Panc1 (cell line): ENCODE data around the gene GMPR. TPM values are rescaled to one million over a fixed set of nuclear protein-coding genes. Genes with fewer than 3 reads are reported as not detected.

ENCODE experiments used
- ATAC-seq: fragments of 200-7000 bp; cut with Tn5 transposase; 2 replicates; pipeline ENCODE4 v1.9.1; 2020; ENCODE audit warnings: mild to moderate bottlenecking, moderate library complexity
- BruUV-seq: library from RNA; stranded (reverse); fragments of 400-500 nt; replicated peaks from 2 replicates; lab custom pipeline; 2021; lab: Mats Ljungman, UMichigan
- CTCF ChIA-PET: fragments of 300-600 bp; sonication (Branson Sonifier 250); formaldehyde crosslinking; loops from one replicate; lab custom pipeline; 2022; ENCODE audit warnings: antibody characterized with exemption; lab: Charles Lee
- POLR2A ChIA-PET: fragments of 300-600 bp; sonication (Branson Sonifier 250); formaldehyde crosslinking; loops from one replicate; lab custom pipeline; 2022; ENCODE audit warnings: antibody characterized with exemption; lab: Charles Lee
- DNase-seq: peaks from one replicate; pipeline ENCODE4 v3.0.0-alpha.2; 2010; ENCODE audit warnings: low read depth, low spot score
- H3K27ac ChIP-seq: 2 replicates; pipeline ENCODE4 v1.5.1; 2011; ENCODE audit warnings: mild to moderate bottlenecking, low read length, inconsistent platforms
- H3K27me3 ChIP-seq: fragments of 200-500 bp; sonication (Bioruptor generic); 2 replicates; pipeline ENCODE4 v1.6.0; 2014; ENCODE audit warnings: low read length, inconsistent platforms; ENCODE audit not compliant: control insufficient read depth, insufficient read depth
- H3K36me3 ChIP-seq: fragments of 200-500 bp; sonication (Bioruptor generic); 2 replicates; pipeline ENCODE4 v1.5.1; 2014; ENCODE audit warnings: inconsistent platforms, mild to moderate bottlenecking, low read length, moderate library complexity; ENCODE audit not compliant: control insufficient read depth, insufficient read depth
- H3K4me1 ChIP-seq: 2 replicates; pipeline ENCODE4 v1.5.1; 2011; ENCODE audit warnings: inconsistent platforms, mild to moderate bottlenecking, low read length, moderate library complexity; ENCODE audit not compliant: control insufficient read depth, insufficient read depth
- H3K4me3 ChIP-seq, 2 experiments: 2 replicates each; pipeline ENCODE4 v1.5.1; 2011 to 2012; ENCODE audit warnings: low read depth in 2 of 2, low read length in 2 of 2, mild to moderate bottlenecking in 2 of 2, inconsistent platforms in 1 of 2, moderate library complexity in 1 of 2
- H3K9me3 ChIP-seq: fragments of 200-500 bp; sonication (Bioruptor generic); 2 replicates; pipeline ENCODE4 v1.5.1; 2014; ENCODE audit warnings: low read depth, mild to moderate bottlenecking, inconsistent platforms, low read length, moderate library complexity; ENCODE audit not compliant: control insufficient read depth, insufficient read depth
- CTCF ChIP-seq: fragments of 450-650 bp; IDR thresholded peaks from 2 replicates; pipeline ENCODE4 v1.5.1; 2017; ENCODE audit warnings: mild to moderate bottlenecking
- POLR2AphosphoS5 ChIP-seq: IDR thresholded peaks from 2 replicates; pipeline ENCODE4 v1.6.1; 2012; ENCODE audit warnings: mild to moderate bottlenecking, low read depth, low read length, moderate library complexity
- REST ChIP-seq, 2 experiments: IDR thresholded peaks; 2 replicates each; pipeline ENCODE4 v1.6.1; 2011 to 2012; ENCODE audit warnings: low read depth in 2 of 2, control low read depth in 1 of 2, low read length in 1 of 2, mild to moderate bottlenecking in 1 of 2, moderate library complexity in 1 of 2; ENCODE audit not compliant: insufficient read depth in 1 of 2
- SIN3A ChIP-seq: IDR thresholded peaks from 2 replicates; pipeline ENCODE4 v1.6.1; 2012; ENCODE audit warnings: low read depth, mild to moderate bottlenecking, low read length, moderate library complexity, borderline replicate concordance; ENCODE audit not compliant: insufficient read depth
- TCF7L2 ChIP-seq: IDR thresholded peaks from 2 replicates; pipeline ENCODE4 v1.6.1; 2011; ENCODE audit warnings: mild to moderate bottlenecking, low read depth, low read length, inconsistent platforms
- in situ Hi-C: cut with HindIII; loops from 2 replicates; pipeline ENCODE4 v1.10.0; 2016; ENCODE audit warnings: low sequenced_read_pairs, low pct_unique_long_range_greater_than_20kb
- intact Hi-C: fragments of 100-400 bp; cut with micrococcal nuclease; formaldehyde crosslinking; loops from one replicate; pipeline ENCODE4 v1.10.0; 2022; ENCODE audit not compliant: unreplicated experiment
- total RNA-seq: library from RNA; stranded (reverse); gene quantifications from one replicate; pipeline ENCODE4 v1.2.1, GENCODE V29; 2021; ENCODE audit not compliant: unreplicated experiment

GMPR gene
- total RNA-seq, 1 experiment from 2014 or later = 3.5 TPM

DNA sequence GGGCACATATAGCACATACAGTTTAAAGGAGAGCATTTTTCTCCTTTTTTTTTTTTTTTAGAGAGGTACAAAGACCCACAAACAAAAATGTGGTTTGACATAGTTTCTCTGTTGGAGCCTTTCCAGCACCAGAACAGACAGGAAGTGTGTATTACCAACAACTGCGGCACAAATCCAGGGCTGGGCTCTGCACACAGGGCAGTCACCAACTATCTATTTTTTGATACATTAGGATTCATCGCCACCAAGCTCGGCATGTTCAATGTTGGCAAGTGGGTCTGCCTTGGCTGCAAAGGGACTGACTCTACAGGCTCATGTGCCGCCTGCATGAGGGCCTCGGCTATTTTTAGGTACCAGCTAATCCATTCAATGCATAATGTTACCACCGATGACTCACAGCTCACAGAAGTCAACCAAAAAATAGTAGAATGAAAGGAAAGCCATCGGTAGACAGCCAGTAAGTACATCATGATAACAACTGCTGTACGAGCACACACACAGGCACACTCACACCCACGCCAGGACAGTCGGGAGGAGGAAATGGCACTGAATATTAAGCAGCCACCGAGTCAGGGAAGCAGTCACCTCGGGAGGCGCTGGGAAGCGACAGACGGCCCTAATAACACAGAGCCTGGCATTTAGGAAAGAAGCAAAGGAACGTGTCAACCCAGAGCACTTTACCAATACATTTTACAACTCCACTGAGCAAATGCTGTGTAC, 81.6 kb downstream of the GMPR start:
- DNase-seq (peak; percentile 64), ATAC-seq (peak; percentile 68)
- Histone ChIP-seq H3K27ac (no peak overlapping the region), H3K4me3 (no peak overlapping the region), H3K4me1 (peaks cover 4% of the 10 kb centered on the region), H3K36me3 (no peaks in the 10 kb centered on the region), H3K27me3 (no peaks in the 10 kb centered on the region), H3K9me3 (no peaks in the 10 kb centered on the region)
- CTCF ChIA-PET = interaction anchor here (0.6 to 0.7 kb wide), 2 partner anchors 17 to 38 kb away, joined by 3 to 7 read pairs; no protein-coding TSS in a partner anchor
- no peak for TF ChIP-seq REST (IDR thresholded peaks at IDR 0.05; ENCODE audit: insufficient read depth in 1 of 2, low read depth in 2 of 2, low read length in 1 of 2)
- no peak for TF ChIP-seq POLR2AphosphoS5
- no peak for TF ChIP-seq TCF7L2
- no peak for TF ChIP-seq CTCF
- TF ChIP-seq SIN3A = no peak
- BruUV-seq = no TSS peak
- intact Hi-C loops = no loop called here
- POLR2A ChIA-PET = no interaction called here
- in situ Hi-C loops = no loop called here

DNA sequence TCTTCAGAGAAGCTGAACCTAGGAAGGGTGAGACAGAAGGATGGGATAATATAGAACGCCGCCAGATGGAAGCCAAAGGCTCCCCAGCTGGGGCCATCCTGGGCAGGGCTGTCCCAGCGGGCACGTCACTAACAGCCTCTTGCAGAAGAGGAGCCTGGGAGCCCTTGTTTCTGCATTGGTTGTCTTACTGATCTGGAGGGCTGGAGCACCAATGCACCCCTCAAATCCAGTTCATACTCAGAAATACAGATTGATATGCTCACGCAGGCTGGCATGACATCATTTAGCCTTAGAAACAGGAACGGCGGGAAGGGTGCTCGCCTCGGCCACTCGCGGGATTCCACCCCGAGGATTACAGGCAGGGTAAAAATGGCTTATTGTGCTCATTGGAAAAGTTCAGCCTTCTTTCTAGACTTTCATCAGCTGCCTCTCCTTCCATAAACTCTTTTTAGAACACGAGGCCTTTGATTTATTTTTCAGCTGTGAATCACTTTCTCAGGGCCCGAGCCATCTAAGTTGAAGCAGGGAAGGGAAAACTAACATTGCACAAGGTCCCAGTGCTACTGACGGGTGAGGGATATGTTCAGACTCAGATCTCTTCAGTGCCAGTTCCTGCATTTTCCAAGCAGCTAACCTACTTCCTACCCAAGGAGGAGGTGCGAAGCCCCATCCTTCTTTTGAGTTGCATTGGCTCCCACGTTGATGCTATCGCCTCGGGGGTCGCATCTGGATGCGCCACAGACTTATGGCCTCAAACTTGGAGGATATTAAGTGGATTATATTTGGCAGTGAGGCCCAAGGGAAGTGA, 82.3 kb downstream of the GMPR start:
- peaks cover 4% of the 10 kb centered on the region for H3K4me1 ChIP-seq
- POLR2A ChIA-PET = no interaction called here

More for the DNA sequence above, 82.3 kb downstream of the GMPR start:
- Histone ChIP-seq H3K36me3 (no peaks in the 10 kb centered on the region), H3K27ac (no peak overlapping the region), H3K27me3 (no peaks in the 10 kb centered on the region), H3K9me3 (no peaks in the 10 kb centered on the region), H3K4me3 (no peak overlapping the region)
- no TSS peak for BruUV-seq
- DNase-seq (no peak), ATAC-seq (0 out of 2 replicates have a peak, but pooled peaks have one; percentile 8)
- in situ Hi-C loops = no loop called here
- TF ChIP-seq TCF7L2 (no peak), SIN3A (no peak), REST (IDR thresholded peaks at IDR 0.05; ENCODE audit: insufficient read depth in 1 of 2, low read depth in 2 of 2, low read length in 1 of 2) (no peak), POLR2AphosphoS5 (no peak), CTCF (no peak)
- CTCF ChIA-PET = interaction anchor here (0.6 kb wide), 1 partner anchor 16 kb away, joined by 3 read pairs; no protein-coding TSS in a partner anchor
- intact Hi-C loops = no loop called here
